GM12878 (cell line): ENCODE measurements around the gene PTPRH. TPM values are rescaled to one million over a fixed set of nuclear protein-coding genes. Genes with fewer than 3 reads are reported as not detected.
A peak's percentile ranks its signal among the peaks of the same experiment; 100 is the strongest.

Experiments
- ATAC-seq: fragments of 200-7000 bp; cut with Tn5 transposase; 3 replicates; pipeline ENCODE4 v1.9.1; 2020; ENCODE audit warnings: mild to moderate bottlenecking, moderate library complexity
- BruUV-seq: library from RNA; stranded (reverse); fragments of 400-500 nt; replicated peaks from 2 replicates; lab custom pipeline; 2021; lab: Mats Ljungman, UMichigan
- CTCF ChIA-PET: fragments of 300-600 bp; sonication (Branson Sonifier 250); formaldehyde crosslinking; extraction: SDS; loops from one replicate; lab custom pipeline; 2021; ENCODE audit warnings: inconsistent platforms; lab: Yijun Ruan, JAX
- POLR2A ChIA-PET: fragments of 350-600 bp; formaldehyde crosslinking; extraction: SDS; loops from one replicate; lab custom pipeline; 2021; ENCODE audit warnings: inconsistent platforms; lab: Charles Lee
- RAD21 ChIA-PET: fragments of 300-600 bp; sonication (Branson Sonifier 250); formaldehyde crosslinking; loops from one replicate; lab custom pipeline; 2023; ENCODE audit warnings: antibody characterized with exemption; ENCODE audit not compliant: unreplicated experiment; lab: Charles Lee
- SMC1A ChIA-PET: fragments of 300-600 bp; sonication (Branson Sonifier 250); formaldehyde crosslinking; loops from one replicate; lab custom pipeline; 2023; ENCODE audit not compliant: unreplicated experiment, uncharacterized antibody; lab: Charles Lee
- DNase-seq: peaks from one replicate; pipeline ENCODE4 v3.0.0-alpha.2; 2011; ENCODE audit warnings: low read depth, low spot score
- FAIRE-seq: peaks from 3 replicates; lab custom pipeline; 2011; peaks lifted over from hg19 to GRCh38; lab: Jason Lieb, UNC
- H2AFZ ChIP-seq: 2 replicates; pipeline ENCODE4 v1.6.0; 2011; ENCODE audit warnings: low read depth, low read length, control low read depth; ENCODE audit not compliant: control insufficient read depth
- H3K27ac ChIP-seq: 2 replicates; pipeline ENCODE4 v1.5.1; 2011; ENCODE audit warnings: control low read depth; ENCODE audit not compliant: control insufficient read depth, insufficient read depth
- H3K27me3 ChIP-seq, 2 experiments: replicated peaks in 1 of 2; 2 replicates each; pipeline versions ENCODE4 v1.6.0 to v1.6.1; 2011; ENCODE audit warnings: low read length in 1 of 2; ENCODE audit not compliant: control insufficient read depth in 2 of 2, insufficient read depth in 2 of 2
- H3K36me3 ChIP-seq, 2 experiments: 2 replicates each; pipeline ENCODE4 v1.5.1; 2011; ENCODE audit warnings: low read length in 1 of 2; ENCODE audit not compliant: control insufficient read depth in 2 of 2, insufficient read depth in 2 of 2
- H3K4me1 ChIP-seq: 2 replicates; pipeline ENCODE4 v1.6.1; 2011; ENCODE audit warnings: mild to moderate bottlenecking, low read length, moderate library complexity, mixed read lengths; ENCODE audit not compliant: control insufficient read depth, insufficient read depth
- H3K4me2 ChIP-seq: 2 replicates; pipeline ENCODE4 v1.6.0; 2011; ENCODE audit warnings: control low read depth; ENCODE audit not compliant: control insufficient read depth, insufficient read depth
- H3K4me3 ChIP-seq: fragments of 200-600 bp; sonication (generic); 2 replicates; pipeline ENCODE4 v1.5.1; 2016
- H3K79me2 ChIP-seq: 2 replicates; pipeline ENCODE4 v1.6.0; 2011; ENCODE audit warnings: low read length; ENCODE audit not compliant: control insufficient read depth, insufficient read depth
- H3K9ac ChIP-seq: 2 replicates; pipeline ENCODE4 v1.8.0; 2011; ENCODE audit warnings: low read length, control low read depth, mixed read lengths; ENCODE audit not compliant: control insufficient read depth, insufficient read depth
- H3K9me3 ChIP-seq: replicated peaks from 3 replicates; pipeline ENCODE4 v1.5.1; 2011; ENCODE audit warnings: mild to moderate bottlenecking, low read length; ENCODE audit not compliant: control insufficient read depth, insufficient read depth
- H4K20me1 ChIP-seq: 2 replicates; pipeline ENCODE4 v1.6.0; 2011; ENCODE audit not compliant: control insufficient read depth, insufficient read depth
- BHLHE40 ChIP-seq, 2 experiments: fragments of 450-650 bp in 1 of 2; IDR thresholded peaks; 2 replicates each; pipeline ENCODE4 v1.6.1; 2011 to 2017; ENCODE audit warnings: low read depth in 2 of 2, borderline replicate concordance in 1 of 2, improper control_type of control experiment in 1 of 2, low read length in 1 of 2, mild to moderate bottlenecking in 1 of 2
- RFX5 ChIP-seq: IDR thresholded peaks from 2 replicates; pipeline ENCODE4 v1.6.1; 2011; ENCODE audit warnings: low read depth, low read length, improper control_type of control experiment
- RUNX3 ChIP-seq: IDR thresholded peaks from 2 replicates; pipeline ENCODE4 v1.6.1; 2012; ENCODE audit warnings: low read length, inconsistent platforms
- SUZ12 ChIP-seq: fragments of 200-600 bp; sonication (generic); IDR thresholded peaks from one replicate; pipeline ENCODE4 v1.6.1; 2018; ENCODE audit warnings: antibody characterized with exemption, mild to moderate bottlenecking; ENCODE audit not compliant: unreplicated experiment
- TAF1 ChIP-seq: IDR thresholded peaks from 2 replicates; pipeline ENCODE4 v1.6.1; 2011; ENCODE audit warnings: mild to moderate bottlenecking, low read depth, low read length, borderline replicate concordance
- ZNF687 ChIP-seq: fragments of 450-650 bp; IDR thresholded peaks from 2 replicates; pipeline ENCODE4 v1.6.1; 2017; ENCODE audit warnings: mild to moderate bottlenecking, moderate library complexity
- WGBS: methylation state at CpG from one replicate; pipeline ENCODE4 v1.1.6; 2016; ENCODE audit warnings: low lambda C conversion rate; ENCODE audit not compliant: insufficient replicate concordance, insufficient coverage; ENCODE audit errors: missing lambda C conversion rate; 5-methylcytosine and 5-hydroxymethylcytosine counted together
- in situ Hi-C: fragments of 300-500 bp; cut with MboI; formaldehyde crosslinking; loops from 9 replicates; pipeline ENCODE4 v1.14.3; 2018; ENCODE audit warnings: mixed read lengths
- intact Hi-C: fragments of 100-400 bp; cut with micrococcal nuclease; formaldehyde crosslinking; loops from one replicate; pipeline ENCODE4 v1.14.2; 2022; ENCODE audit not compliant: unreplicated experiment
- polyA plus RNA-seq, 11 experiments: library from polyadenylated mRNA; depleted of rRNA in 4 of 11; unstranded in 6 of 11; stranded (reverse) in 5 of 11; fragments of >200 nt; fragmentation: Nextera tagmentation in 4 of 11; fragmentation: Illumina TruSeq in 1 of 11; extraction: Ambion mirVana in 4 of 11; extraction: Trizol in 1 of 11; gene quantifications; 1 replicate in 1 of 11; 2 replicates in 10 of 11; pipeline versions ENCODE4 v1.2.1 to v1.2.3, GENCODE V29; 2011 to 2016; ENCODE audit warnings: inconsistent platforms in 2 of 11, missing spikeins in 2 of 11, low read depth in 1 of 11
- total RNA-seq, 4 experiments: library from RNA; depleted of rRNA in 3 of 4; stranded (reverse); fragments of >200 nt in 3 of 4; fragmentation: Illumina TruSeq in 1 of 4; extraction: Trizol in 1 of 4; gene quantifications; 2 replicates each; pipeline versions ENCODE4 v1.2.1 to v1.2.3, GENCODE V29; 2013 to 2021

PTPRH gene
- total and polyA plus RNA-seq, 10 of the 15 experiments (the other 5 are each of a cell fraction or from before 2014, with no cell fraction given), result 0.08 TPM; not detected in 9

- no TSS peak for BruUV-seq
- no peak for FAIRE-seq
- no peak for DNase-seq
- peak overlapping the region; percentile 58; the same call in 1 of the 2 replicates for H2AFZ ChIP-seq
- ChIA-PET CTCF (interaction anchor here (1.4 kb wide), 1 partner anchor 330 kb away, joined by 3 read pairs; no protein-coding TSS in a partner anchor), POLR2A (no interaction called here), SMC1A (no interaction called here), RAD21 (no interaction called here)
- H3K4me1 ChIP-seq, result no peaks in the 10 kb centered on the region
- peak overlapping the region; percentile 67; the same call in 1 of the 2 replicates for H3K4me2 ChIP-seq
- no peaks in the 10 kb centered on the region for H3K79me2 ChIP-seq
- H3K27ac ChIP-seq, result no peak overlapping the region
- no peak overlapping the region for H3K9ac ChIP-seq
- peaks cover 0 to 7% of the 10 kb centered on the region in 2 experiments; a peak in 1 of 4 replicates for H3K27me3 ChIP-seq
- intact Hi-C loops, result no loop called here
- peaks cover 1% of the 10 kb centered on the region; the same call in 1 of the 3 replicates for H3K9me3 ChIP-seq
- peak; percentile 12 for TF ChIP-seq SUZ12
- no peak for TF ChIP-seq ZNF687
- no peak for TF ChIP-seq RUNX3
- no peak for TF ChIP-seq TAF1
- no peak for TF ChIP-seq RFX5
- no peak for TF ChIP-seq BHLHE40 (IDR thresholded peaks at IDR 0.05; ENCODE audit: borderline replicate concordance in 1 of 2, low read depth in 2 of 2, low read length in 1 of 2)
- TF ChIP-seq, all 136 proteins: peak for 1
- Histone ChIP-seq H4K20me1 (no peaks in the 10 kb centered on the region), H3K4me3 (no peak overlapping the region), H3K36me3 (no peaks in the 10 kb centered on the region)
- ATAC-seq, result no peak
- WGBS, result 9% methylated on average over 23 of the region's 32 CpGs
- in situ Hi-C loops, result no loop called here
Observed at GRCh38 chr19:55173186-55173713, 36.1 kb downstream of the PTPRH start.
